ENCODE measurements around the gene RNF114.
"Not testable (repeated sequence)": the region's sequence is repeated elsewhere in the genome, so short reads cannot be mapped to it uniquely, and the experiment has no call there.

Gene RNF114

GRCh38 chr20:49945701-49946477 lies 9.7 kb downstream of the RNF114 start:
- TF ChIP-seq CTCF (conservative IDR thresholded peaks at IDR 0.05; ENCODE audit: low read depth, low read length): no peak
- no peak overlapping the region for H3K4me3 ChIP-seq (ENCODE audit: low read depth, low read length)

GRCh38 chr20:49948178-49948577 lies 12.0 kb downstream of the RNF114 start:
- H3K4me3 ChIP-seq (ENCODE audit: low read depth, low read length): no peak overlapping the region
- DNase-seq (ENCODE audit: low read depth): peak; percentile 31
- TF ChIP-seq CTCF (conservative IDR thresholded peaks at IDR 0.05; ENCODE audit: low read depth, low read length): no peak

More at GRCh38 chr20:49945701-49946477, 9.7 kb downstream of the RNF114 start:
- DNase-seq (ENCODE audit: low read depth): no peak

- peak; percentile 97 for DNase-seq (ENCODE audit: low read depth)
- no peak for TF ChIP-seq CTCF (conservative IDR thresholded peaks at IDR 0.05; ENCODE audit: low read depth, low read length)
- no peak overlapping the region for H3K4me3 ChIP-seq (ENCODE audit: low read depth, low read length)
These were observed 12.8 kb downstream of the RNF114 start for GRCh38 chr20:49948809-49949507.

GRCh38 chr20:49951151-49951550 lies 15.0 kb downstream of the RNF114 start:
- no peak for TF ChIP-seq CTCF (conservative IDR thresholded peaks at IDR 0.05; ENCODE audit: low read depth, low read length)
- DNase-seq (ENCODE audit: low read depth): peak; percentile 47
- no peak overlapping the region for H3K4me3 ChIP-seq (ENCODE audit: low read depth, low read length)

GRCh38 chr20:49955167-49955566 lies 19.0 kb downstream of the RNF114 start:
- no peak overlapping the region for H3K4me3 ChIP-seq (ENCODE audit: low read depth, low read length)
- TF ChIP-seq CTCF (conservative IDR thresholded peaks at IDR 0.05; ENCODE audit: low read depth, low read length): no peak
- no peak for DNase-seq (ENCODE audit: low read depth)

- DNase-seq (ENCODE audit: low read depth); H3K4me3 ChIP-seq (ENCODE audit: low read depth, low read length): not testable (repeated sequence)
These were observed 19.7 kb downstream of the RNF114 start for GRCh38 chr20:49955830-49956396.

GRCh38 chr20:49956689-49957088 lies 20.5 kb downstream of the RNF114 start:
- TF ChIP-seq CTCF (conservative IDR thresholded peaks at IDR 0.05; ENCODE audit: low read depth, low read length): no peak
- DNase-seq (ENCODE audit: low read depth): no peak
- no peak overlapping the region for H3K4me3 ChIP-seq (ENCODE audit: low read depth, low read length)

Measured in choroid plexus epithelial cell (primary cell).